Posterior cingulate gyrus (tissue), 11 donors: ENCODE measurements around the gene LRP1B.
"Not testable (repeated sequence)": the region's sequence is repeated elsewhere in the genome, so short reads cannot be mapped to it uniquely, and the experiment has no call there.

ENCODE experiments used
- DNase-seq, 10 donors: peaks; one replicate each; pipeline versions ENCODE4 v3.0.0 to v3.0.0-alpha.2; 2020 to 2021; ENCODE audit warnings: mixed read lengths in 3 of 10
- intact Hi-C: fragments of 100-400 bp; cut with DNase I; formaldehyde crosslinking; loops from one replicate; pipeline ENCODE4 v1.15.1; 2023

Gene LRP1B

GRCh38 chr2:141207036-141207385 lies 923.8 kb downstream of the LRP1B start:
- intact Hi-C loops = no loop called here
- no peak for DNase-seq

GRCh38 chr2:141201016-141201565 lies 929.7 kb downstream of the LRP1B start:
- intact Hi-C loops = no loop called here

GRCh38 chr2:141200191-141200590 lies 930.6 kb downstream of the LRP1B start:
- intact Hi-C loops = no loop called here
- DNase-seq = no peak

More at GRCh38 chr2:141201016-141201565, 929.7 kb downstream of the LRP1B start:
- DNase-seq = no peak

- intact Hi-C loops = no loop called here
- no peak for DNase-seq
These were observed 931.1 kb downstream of the LRP1B start for GRCh38 chr2:141199711-141200110.

- intact Hi-C loops = no loop called here
- peak in 1 of 10 donors; percentile 58 for DNase-seq
These were observed 935.7 kb downstream of the LRP1B start for GRCh38 chr2:141195087-141195486.

- intact Hi-C loops = no loop called here
- no peak for DNase-seq
These were observed 943.8 kb downstream of the LRP1B start for GRCh38 chr2:141187075-141187439.

GRCh38 chr2:141186413-141187074 lies 944.3 kb downstream of the LRP1B start:
- no peak for DNase-seq
- intact Hi-C loops = no loop called here

GRCh38 chr2:141182246-141182645 lies 948.6 kb downstream of the LRP1B start:
- DNase-seq = no peak
- intact Hi-C loops = no loop called here

GRCh38 chr2:141169117-141169516 lies 961.7 kb downstream of the LRP1B start:
- DNase-seq, intact Hi-C loops: not testable (repeated sequence)

GRCh38 chr2:141162314-141162713 lies 968.5 kb downstream of the LRP1B start:
- DNase-seq = no peak
- intact Hi-C loops = no loop called here

- DNase-seq = no peak
These were observed 979.1 kb downstream of the LRP1B start for GRCh38 chr2:141151611-141152286.

GRCh38 chr2:141142025-141142424 lies 988.8 kb downstream of the LRP1B start:
- intact Hi-C loops = no loop called here
- no peak for DNase-seq

More at GRCh38 chr2:141151611-141152286, 979.1 kb downstream of the LRP1B start:
- intact Hi-C loops = no loop called here

GRCh38 chr2:141137122-141137693 lies 993.6 kb downstream of the LRP1B start:
- intact Hi-C loops = no loop called here
- DNase-seq = no peak

- DNase-seq = peak in 1 of 10 donors; percentile 50
- intact Hi-C loops = no loop called here
These were observed 996.9 kb downstream of the LRP1B start for GRCh38 chr2:141133883-141134282.

GRCh38 chr2:141125432-141125831 lies 1005.4 kb downstream of the LRP1B start:
- DNase-seq = no peak
- intact Hi-C loops = no loop called here

- DNase-seq = no peak
- intact Hi-C loops = no loop called here
These were observed 1012.0 kb downstream of the LRP1B start for GRCh38 chr2:141118836-141119235.

- intact Hi-C loops = no loop called here
These were observed 1017.5 kb downstream of the LRP1B start for GRCh38 chr2:141113301-141113700.

GRCh38 chr2:141109633-141110032 lies 1021.2 kb downstream of the LRP1B start:
- intact Hi-C loops = no loop called here

More at GRCh38 chr2:141113301-141113700, 1017.5 kb downstream of the LRP1B start:
- no peak for DNase-seq

GRCh38 chr2:141105763-141106162 lies 1025.1 kb downstream of the LRP1B start:
- DNase-seq = no peak
- intact Hi-C loops = no loop called here

More at GRCh38 chr2:141109633-141110032, 1021.2 kb downstream of the LRP1B start:
- DNase-seq = no peak

- intact Hi-C loops = no loop called here
- no peak for DNase-seq
These were observed 1027.6 kb downstream of the LRP1B start for GRCh38 chr2:141103216-141103615.

- intact Hi-C loops = no loop called here
These were observed 1051.6 kb downstream of the LRP1B start for GRCh38 chr2:141079231-141079630.

GRCh38 chr2:141075753-141076152 lies 1055.1 kb downstream of the LRP1B start:
- intact Hi-C loops = no loop called here
- DNase-seq = no peak

More at GRCh38 chr2:141079231-141079630, 1051.6 kb downstream of the LRP1B start:
- no peak for DNase-seq
